Tibial nerve (tissue), 4 donors: ENCODE results near the gene SORBS1. TPM values are rescaled to one million over a fixed set of nuclear protein-coding genes. Genes with fewer than 3 reads are reported as not detected.

Experiments used
- DNase-seq, 2 donors: peaks; one replicate each; pipeline ENCODE4 v3.0.0-alpha.2; 2019; ENCODE audit warnings: low spot score in 2 of 2
- H3K27ac ChIP-seq, 4 donors: fragments of 200-600 bp; sonication (generic) in 3 of 4; one replicate each; pipeline ENCODE4 v1.5.1; 2017 to 2019; ENCODE audit warnings: mild to moderate bottlenecking in 1 of 4
- H3K27me3 ChIP-seq, 2 donors: fragments of 200-600 bp; sonication (generic) in 1 of 2; one replicate each; pipeline versions ENCODE4 v1.5.1 to v1.6.0; 2017 to 2019
- H3K36me3 ChIP-seq, 3 donors: fragments of 200-600 bp; sonication (generic); one replicate each; pipeline ENCODE4 v1.5.1; 2018 to 2019
- H3K4me1 ChIP-seq, 4 donors: fragments of 200-600 bp; sonication (generic) in 3 of 4; one replicate each; pipeline ENCODE4 v1.5.1; 2017 to 2019
- H3K4me3 ChIP-seq, 4 donors: fragments of 200-600 bp; sonication (generic) in 3 of 4; one replicate each; pipeline ENCODE4 v1.5.1; 2017 to 2019; ENCODE audit warnings: mild to moderate bottlenecking in 1 of 4, moderate library complexity in 1 of 4
- H3K9me3 ChIP-seq, 4 donors: fragments of 200-600 bp; sonication (generic) in 3 of 4; one replicate each; pipeline ENCODE4 v1.5.1; 2017 to 2019
- EP300 ChIP-seq, 2 donors: sonication (generic); formaldehyde crosslinking; IDR thresholded peaks; one replicate each; pipeline ENCODE4 v1.6.1; 2017; ENCODE audit warnings: antibody characterized with exemption in 2 of 2, mild to moderate bottlenecking in 1 of 2
- POLR2A ChIP-seq, 2 donors: fragments of 450-650 bp; IDR thresholded peaks; one replicate each; pipeline ENCODE4 v1.6.1; 2017; ENCODE audit warnings: antibody characterized with exemption in 2 of 2, mild to moderate bottlenecking in 2 of 2, moderate library complexity in 2 of 2
- WGBS, 2 donors: methylation state at CpG; one replicate each; pipeline ENCODE4 v1.1.5; 2018; 5-methylcytosine and 5-hydroxymethylcytosine counted together
- total RNA-seq, 4 donors: library from RNA; depleted of rRNA; stranded (reverse); fragments of >200 nt; gene quantifications; one replicate each; pipeline ENCODE4 v1.1.0, GENCODE V29; 2016
- TF ChIP-seq, protein P1 (sequence below), 5 experiments: fragments of 200-600 bp in 3 of 5; fragments of 450-650 bp in 2 of 5; sonication (generic) in 3 of 5; IDR thresholded peaks; one replicate each; pipeline ENCODE4 v1.5.1; 2016 to 2019; ENCODE audit warnings: antibody characterized with exemption in 5 of 5, mild to moderate bottlenecking in 3 of 5, moderate library complexity in 2 of 5

SORBS1 gene
- total RNA-seq, 4 donors from 2014 or later = 427 to 623 (median 567) TPM

DNA sequence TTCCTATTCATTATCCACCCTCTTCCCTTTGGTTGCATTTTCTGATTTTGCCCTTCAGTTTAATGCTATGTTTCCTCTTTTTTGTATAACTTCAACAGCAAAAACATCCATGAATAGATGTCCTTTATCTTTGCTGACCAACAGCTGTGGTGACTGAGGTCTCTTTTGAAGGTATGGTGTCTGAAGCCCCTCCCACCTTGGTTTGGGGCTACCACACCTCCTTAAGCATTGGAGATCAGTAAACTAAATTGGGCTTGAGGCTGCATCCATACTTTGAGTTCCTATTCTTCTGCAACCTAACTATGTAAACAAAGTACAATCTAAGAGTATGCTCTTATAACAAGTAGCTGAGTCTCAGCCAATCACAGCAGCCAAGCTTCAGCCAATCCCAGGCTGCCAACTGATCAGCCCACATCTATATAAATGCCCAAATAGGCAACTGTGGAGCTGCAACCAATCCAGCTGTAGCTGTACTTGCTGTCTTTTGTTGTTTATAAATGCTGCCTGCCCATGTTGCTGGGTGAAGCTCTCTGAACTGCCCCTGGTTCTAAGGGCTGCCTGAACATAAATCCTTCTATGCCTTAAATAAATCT lies 201.0 kb downstream of the SORBS1 start:
- Histone ChIP-seq H3K36me3 (peaks cover 0 to 33% (median 0%) of the 10 kb centered on the region in 3 donors), H3K4me3 (no peak overlapping the region), H3K9me3 (no peaks in the 10 kb centered on the region), H3K27ac (peak overlapping the region in 1 of 4 donors; percentile 16), H3K27me3 (no peaks in the 10 kb centered on the region), H3K4me1 (peaks cover 0 to 64% (median 10%) of the 10 kb centered on the region in 4 donors)
- DNase-seq = no peak
- TF ChIP-seq, protein P1, sequence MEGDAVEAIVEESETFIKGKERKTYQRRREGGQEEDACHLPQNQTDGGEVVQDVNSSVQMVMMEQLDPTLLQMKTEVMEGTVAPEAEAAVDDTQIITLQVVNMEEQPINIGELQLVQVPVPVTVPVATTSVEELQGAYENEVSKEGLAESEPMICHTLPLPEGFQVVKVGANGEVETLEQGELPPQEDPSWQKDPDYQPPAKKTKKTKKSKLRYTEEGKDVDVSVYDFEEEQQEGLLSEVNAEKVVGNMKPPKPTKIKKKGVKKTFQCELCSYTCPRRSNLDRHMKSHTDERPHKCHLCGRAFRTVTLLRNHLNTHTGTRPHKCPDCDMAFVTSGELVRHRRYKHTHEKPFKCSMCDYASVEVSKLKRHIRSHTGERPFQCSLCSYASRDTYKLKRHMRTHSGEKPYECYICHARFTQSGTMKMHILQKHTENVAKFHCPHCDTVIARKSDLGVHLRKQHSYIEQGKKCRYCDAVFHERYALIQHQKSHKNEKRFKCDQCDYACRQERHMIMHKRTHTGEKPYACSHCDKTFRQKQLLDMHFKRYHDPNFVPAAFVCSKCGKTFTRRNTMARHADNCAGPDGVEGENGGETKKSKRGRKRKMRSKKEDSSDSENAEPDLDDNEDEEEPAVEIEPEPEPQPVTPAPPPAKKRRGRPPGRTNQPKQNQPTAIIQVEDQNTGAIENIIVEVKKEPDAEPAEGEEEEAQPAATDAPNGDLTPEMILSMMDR (IDR thresholded peaks at IDR 0.05) = no peak
- no peak for TF ChIP-seq EP300 (IDR thresholded peaks at IDR 0.05)
- no peak for TF ChIP-seq POLR2A (IDR thresholded peaks at IDR 0.05)

GRCh38 chr10:95359466-95359865 lies 201.7 kb downstream of the SORBS1 start:
- Histone ChIP-seq H3K9me3 (no peaks in the 10 kb centered on the region), H3K27ac (no peak overlapping the region), H3K4me3 (no peak overlapping the region), H3K36me3 (peaks cover 0 to 39% (median 0%) of the 10 kb centered on the region in 3 donors), H3K4me1 (peaks cover 0 to 64% (median 10%) of the 10 kb centered on the region in 4 donors), H3K27me3 (no peaks in the 10 kb centered on the region)
- no peak for TF ChIP-seq EP300 (IDR thresholded peaks at IDR 0.05)
- TF ChIP-seq, protein P1 (IDR thresholded peaks at IDR 0.05) = no peak
- TF ChIP-seq POLR2A (IDR thresholded peaks at IDR 0.05) = no peak
- WGBS, 2 donors = 83 to 90% methylated on average over 6 of the region's 6 CpGs
- no peak for DNase-seq

GRCh38 chr10:95356190-95356955 lies 204.8 kb downstream of the SORBS1 start:
- H3K4me1 ChIP-seq = peaks cover 0 to 55% (median 8%) of the 10 kb centered on the region in 4 donors
- H3K36me3 ChIP-seq = peaks cover 0 to 68% (median 0%) of the 10 kb centered on the region in 3 donors
- no peak for DNase-seq
- TF ChIP-seq EP300 (IDR thresholded peaks at IDR 0.05) = no peak
- TF ChIP-seq, protein P1 (IDR thresholded peaks at IDR 0.05) = no peak
- no peak for TF ChIP-seq POLR2A (IDR thresholded peaks at IDR 0.05)
- no peak overlapping the region for H3K27ac ChIP-seq
- no peaks in the 10 kb centered on the region for H3K9me3 ChIP-seq
- H3K4me3 ChIP-seq = no peak overlapping the region
- WGBS, 2 donors = 76 to 88% methylated on average over 12 to 23 of the region's 23 CpGs
- no peaks in the 10 kb centered on the region for H3K27me3 ChIP-seq

GRCh38 chr10:95355301-95355700 lies 205.9 kb downstream of the SORBS1 start:
- TF ChIP-seq, protein P1 (IDR thresholded peaks at IDR 0.05) = no peak
- TF ChIP-seq POLR2A (IDR thresholded peaks at IDR 0.05) (no peak), EP300 (IDR thresholded peaks at IDR 0.05) (no peak)
- no peak for DNase-seq
- H3K9me3 ChIP-seq = no peaks in the 10 kb centered on the region
- peaks cover 0 to 68% (median 0%) of the 10 kb centered on the region in 3 donors for H3K36me3 ChIP-seq
- H3K27me3 ChIP-seq = no peaks in the 10 kb centered on the region
- 51 to 52% methylated on average over 7 of the region's 7 CpGs for WGBS, 2 donors
- H3K27ac ChIP-seq = peak overlapping the region in 3 of 4 donors; percentile 16 to 30 (median 19)
- peaks cover 0 to 55% (median 17%) of the 10 kb centered on the region in 4 donors for H3K4me1 ChIP-seq
- no peak overlapping the region for H3K4me3 ChIP-seq

GRCh38 chr10:95354110-95354509 lies 207.1 kb downstream of the SORBS1 start:
- Histone ChIP-seq H3K27me3 (no peaks in the 10 kb centered on the region), H3K9me3 (no peaks in the 10 kb centered on the region), H3K4me3 (no peak overlapping the region), H3K4me1 (peaks cover 0 to 57% (median 15%) of the 10 kb centered on the region in 4 donors), H3K36me3 (peaks cover 0 to 79% (median 0%) of the 10 kb centered on the region in 3 donors), H3K27ac (peak overlapping the region in 1 of 4 donors; percentile 10)
- no peak for DNase-seq
- TF ChIP-seq POLR2A (IDR thresholded peaks at IDR 0.05) (no peak), EP300 (IDR thresholded peaks at IDR 0.05) (no peak)
- TF ChIP-seq, protein P1 (IDR thresholded peaks at IDR 0.05) = no peak
